H9 (cell line): Measurements from ENCODE around the gene CD59. TPM values are rescaled to one million over a fixed set of nuclear protein-coding genes. Genes with fewer than 3 reads are reported as not detected.

Experiments
- DNase-seq: peaks from one replicate; pipeline ENCODE4 v3.0.0-alpha.2; 2017
- H2AFZ ChIP-seq: one replicate; pipeline ENCODE4 v1.6.1; 2013; ENCODE audit warnings: mild to moderate bottlenecking, low read length, control low read depth, moderate library complexity
- H2AK5ac ChIP-seq: 2 replicates; pipeline ENCODE4 v1.6.1; 2013; ENCODE audit warnings: low read length, control low read depth, mixed read lengths; ENCODE audit not compliant: insufficient read length
- H2BK120ac ChIP-seq: one replicate; pipeline ENCODE4 v1.6.1; 2013; ENCODE audit warnings: low read depth, mild to moderate bottlenecking, low read length, control low read depth, inconsistent platforms; ENCODE audit not compliant: poor library complexity, severe bottlenecking
- H2BK12ac ChIP-seq: 2 replicates; pipeline ENCODE4 v1.6.1; 2013; ENCODE audit warnings: low read length, control low read depth, mixed read lengths, low read depth; ENCODE audit not compliant: insufficient read length
- H2BK15ac ChIP-seq: 2 replicates; pipeline ENCODE4 v1.6.1; 2013; ENCODE audit warnings: low read depth, low read length, control low read depth
- H2BK20ac ChIP-seq: one replicate; pipeline ENCODE4 v1.6.1; 2013; ENCODE audit warnings: low read depth, mild to moderate bottlenecking, low read length, control low read depth, inconsistent platforms; ENCODE audit not compliant: poor library complexity, severe bottlenecking
- H2BK5ac ChIP-seq: 2 replicates; pipeline ENCODE4 v1.6.1; 2013; ENCODE audit warnings: low read length, control low read depth, mixed read lengths; ENCODE audit not compliant: insufficient read length
- H3K14ac ChIP-seq: 2 replicates; pipeline ENCODE4 v1.6.1; 2013; ENCODE audit warnings: low read length, control low read depth; ENCODE audit not compliant: insufficient read depth
- H3K18ac ChIP-seq: 2 replicates; pipeline ENCODE4 v1.6.1; 2013; ENCODE audit warnings: low read depth, mild to moderate bottlenecking, mixed read lengths, low read length, control low read depth; ENCODE audit not compliant: insufficient read length
- H3K23ac ChIP-seq: 2 replicates; pipeline ENCODE4 v1.6.1; 2013; ENCODE audit warnings: low read length, control low read depth, mixed read lengths, low read depth; ENCODE audit not compliant: insufficient read length
- H3K23me2 ChIP-seq: 2 replicates; pipeline ENCODE4 v1.6.1; 2013; ENCODE audit warnings: low read depth, mild to moderate bottlenecking, mixed read lengths, low read length, control low read depth; ENCODE audit not compliant: insufficient read length, poor library complexity, severe bottlenecking
- H3K27ac ChIP-seq: 2 replicates; pipeline ENCODE4 v1.5.1; 2013; ENCODE audit warnings: low read length, control low read depth, mixed read lengths, low read depth; ENCODE audit not compliant: insufficient read length
- H3K27me3 ChIP-seq: 2 replicates; pipeline ENCODE4 v1.6.1; 2013; ENCODE audit warnings: low read length, control low read depth, inconsistent platforms; ENCODE audit not compliant: insufficient read depth
- H3K4ac ChIP-seq: 2 replicates; pipeline ENCODE4 v1.6.1; 2013; ENCODE audit warnings: low read depth, mild to moderate bottlenecking, control low read depth, inconsistent platforms, low read length, moderate library complexity
- H3K4me1 ChIP-seq: 2 replicates; pipeline ENCODE4 v1.6.1; 2013; ENCODE audit warnings: low read length, control low read depth, inconsistent platforms; ENCODE audit not compliant: insufficient read depth
- H3K4me2 ChIP-seq: 2 replicates; pipeline ENCODE4 v1.6.1; 2013; ENCODE audit warnings: low read length, control low read depth, mixed read lengths; ENCODE audit not compliant: insufficient read length, insufficient read depth
- H3K56ac ChIP-seq: 2 replicates; pipeline ENCODE4 v1.6.1; 2013; ENCODE audit warnings: low read depth, mild to moderate bottlenecking, mixed read lengths, low read length, control low read depth; ENCODE audit not compliant: insufficient read length
- H3K79me1 ChIP-seq: 2 replicates; pipeline ENCODE4 v1.6.1; 2013; ENCODE audit warnings: low read depth, mild to moderate bottlenecking, moderate library complexity, low read length, control low read depth, inconsistent platforms; ENCODE audit not compliant: insufficient read depth, poor library complexity, severe bottlenecking
- H3K79me2 ChIP-seq: 2 replicates; pipeline ENCODE4 v1.6.1; 2013; ENCODE audit warnings: low read length, control low read depth, inconsistent platforms; ENCODE audit not compliant: insufficient read depth
- H3K9ac ChIP-seq: 2 replicates; pipeline ENCODE4 v1.6.1; 2013; ENCODE audit warnings: low read length, control low read depth, mixed read lengths; ENCODE audit not compliant: insufficient read length; ENCODE audit errors: extremely low read depth
- H3K9me3 ChIP-seq: one replicate; pipeline ENCODE4 v1.6.1; 2013; ENCODE audit warnings: low read depth, low read length, inconsistent platforms; ENCODE audit not compliant: control insufficient read depth
- H3T11ph ChIP-seq: one replicate; pipeline ENCODE4 v1.6.1; 2013; ENCODE audit warnings: mild to moderate bottlenecking, low read length, control low read depth, inconsistent platforms
- H4K20me1 ChIP-seq: one replicate; pipeline ENCODE4 v1.6.1; 2013; ENCODE audit not compliant: control insufficient read depth, insufficient read length, insufficient read depth
- H4K5ac ChIP-seq: 2 replicates; pipeline ENCODE4 v1.6.1; 2013; ENCODE audit warnings: low read depth, mild to moderate bottlenecking, mixed read lengths, low read length, control low read depth; ENCODE audit not compliant: insufficient read length
- H4K8ac ChIP-seq: replicated peaks from 2 replicates; pipeline ENCODE4 v1.6.1; 2013; ENCODE audit warnings: low read length, control low read depth, mixed read lengths, low read depth; ENCODE audit not compliant: insufficient read length
- H4K91ac ChIP-seq: 2 replicates; pipeline ENCODE4 v1.6.1; 2013; ENCODE audit warnings: low read depth, mild to moderate bottlenecking, moderate library complexity, mixed read lengths, low read length, control low read depth; ENCODE audit not compliant: insufficient read length
- H3K27ac Mint-ChIP-seq, 3 experiments: 2 replicates in 2 of 3; 3 replicates in 1 of 3; pipeline ENCODE4 v1.8.0; 2020 to 2021; ENCODE audit warnings: mixed read lengths in 3 of 3, mild to moderate bottlenecking in 1 of 3, moderate library complexity in 1 of 3
- H3K27me3 Mint-ChIP-seq: 2 replicates; pipeline ENCODE4 v1.8.0; 2021; ENCODE audit warnings: low read depth, mild to moderate bottlenecking, moderate library complexity, mixed read lengths
- H3K36me3 Mint-ChIP-seq, 3 experiments: 2 replicates in 2 of 3; 3 replicates in 1 of 3; pipeline ENCODE4 v1.8.0; 2020 to 2021; ENCODE audit warnings: low read depth in 3 of 3, mixed read lengths in 3 of 3; ENCODE audit not compliant: insufficient read depth in 1 of 3
- H3K4me1 Mint-ChIP-seq, 2 experiments: 2 replicates each; pipeline ENCODE4 v1.8.0; 2020; ENCODE audit warnings: mixed read lengths in 2 of 2
- H3K4me3 Mint-ChIP-seq, 2 experiments: 2 replicates in 1 of 2; 3 replicates in 1 of 2; pipeline ENCODE4 v1.8.0; 2020 to 2021; ENCODE audit warnings: mild to moderate bottlenecking in 2 of 2, mixed read lengths in 2 of 2, moderate library complexity in 1 of 2
- H3K9me3 Mint-ChIP-seq, 2 experiments: 2 replicates in 1 of 2; 3 replicates in 1 of 2; pipeline ENCODE4 v1.8.0; 2020; ENCODE audit warnings: mild to moderate bottlenecking in 2 of 2, mixed read lengths in 2 of 2, moderate library complexity in 1 of 2
- WGBS: extraction: QIAGEN DNeasy Blood & Tissue Kit; methylation state at CpG from one replicate; pipeline ENCODE4 v1.1.7; 2013; ENCODE audit warnings: missing lambda C conversion rate, low lambda C conversion rate, mixed read lengths; ENCODE audit not compliant: insufficient read length; ENCODE audit errors: extremely low coverage; 5-methylcytosine and 5-hydroxymethylcytosine counted together
- total RNA-seq: library from RNA; stranded (reverse); gene quantifications from 2 replicates; pipeline ENCODE4 v1.2.1, GENCODE V29; 2021
- TF ChIP-seq, protein P1 (sequence below): fragments of 200-600 bp; sonication (generic); conservative IDR thresholded peaks from 3 replicates; pipeline ENCODE4 v1.8.0; 2021; ENCODE audit warnings: antibody characterized with exemption, mild to moderate bottlenecking

The CD59 gene
- total RNA-seq, 1 experiment from 2014 or later: 91.5 TPM

DNA sequence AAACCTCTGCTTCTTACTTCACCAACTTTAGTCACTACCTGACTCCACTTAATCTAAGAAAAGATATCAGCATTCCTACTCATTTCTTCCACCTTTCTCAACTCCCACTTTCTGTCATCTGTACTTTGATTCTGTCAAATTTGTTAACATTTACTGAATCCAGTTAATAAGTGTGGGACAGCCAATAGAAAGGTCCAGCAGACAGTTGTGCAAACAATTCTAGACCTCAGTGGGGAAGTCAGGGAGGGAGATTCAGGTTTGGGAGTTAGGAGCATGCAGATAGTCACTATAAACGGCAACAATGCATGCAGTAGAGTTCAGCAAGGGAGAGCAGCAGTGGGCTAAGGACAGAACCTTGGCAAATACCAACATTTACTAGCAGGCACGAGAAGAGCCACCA lies 34.0 kb upstream of the CD59 start:
- peaks cover 15 to 17% of the 10 kb centered on the region in 2 experiments for H3K4me1 Mint-ChIP-seq
- Histone ChIP-seq H3K23me2 (peaks cover 12% of the 10 kb centered on the region), H3K14ac (no peak overlapping the region), H2BK120ac (no peak overlapping the region), H2AK5ac (no peak overlapping the region), H4K91ac (no peak overlapping the region), H3K56ac (no peak overlapping the region), H3K4me2 (no peak overlapping the region), H3K4ac (no peak overlapping the region), H4K8ac (no peak overlapping the region), H2BK15ac (no peak overlapping the region), H4K20me1 (no peaks in the 10 kb centered on the region), H3K4me1 (no peaks in the 10 kb centered on the region; the same call in 1 of the 2 replicates), H4K5ac (no peak overlapping the region), H3K27ac (no peak overlapping the region), H3K18ac (no peak overlapping the region), H2BK20ac (no peak overlapping the region), H3K9me3 (no peaks in the 10 kb centered on the region), H3K27me3 (peaks cover 2% of the 10 kb centered on the region; the same call in 1 of the 2 replicates), H3K23ac (no peak overlapping the region), H3T11ph (no peak overlapping the region), H2AFZ (no peak overlapping the region), H2BK5ac (no peak overlapping the region), H3K9ac (no peak overlapping the region), H3K79me2 (no peaks in the 10 kb centered on the region; the same call in 1 of the 2 replicates), H2BK12ac (no peak overlapping the region), H3K79me1 (peaks cover 2% of the 10 kb centered on the region)
- peaks cover 19% of the 10 kb centered on the region for H3K27me3 Mint-ChIP-seq
- H3K4me3 Mint-ChIP-seq: no peak overlapping the region
- H3K9me3 Mint-ChIP-seq: no peaks in the 10 kb centered on the region; a peak in 1 of 5 replicates
- no peak for DNase-seq
- TF ChIP-seq, protein P1, sequence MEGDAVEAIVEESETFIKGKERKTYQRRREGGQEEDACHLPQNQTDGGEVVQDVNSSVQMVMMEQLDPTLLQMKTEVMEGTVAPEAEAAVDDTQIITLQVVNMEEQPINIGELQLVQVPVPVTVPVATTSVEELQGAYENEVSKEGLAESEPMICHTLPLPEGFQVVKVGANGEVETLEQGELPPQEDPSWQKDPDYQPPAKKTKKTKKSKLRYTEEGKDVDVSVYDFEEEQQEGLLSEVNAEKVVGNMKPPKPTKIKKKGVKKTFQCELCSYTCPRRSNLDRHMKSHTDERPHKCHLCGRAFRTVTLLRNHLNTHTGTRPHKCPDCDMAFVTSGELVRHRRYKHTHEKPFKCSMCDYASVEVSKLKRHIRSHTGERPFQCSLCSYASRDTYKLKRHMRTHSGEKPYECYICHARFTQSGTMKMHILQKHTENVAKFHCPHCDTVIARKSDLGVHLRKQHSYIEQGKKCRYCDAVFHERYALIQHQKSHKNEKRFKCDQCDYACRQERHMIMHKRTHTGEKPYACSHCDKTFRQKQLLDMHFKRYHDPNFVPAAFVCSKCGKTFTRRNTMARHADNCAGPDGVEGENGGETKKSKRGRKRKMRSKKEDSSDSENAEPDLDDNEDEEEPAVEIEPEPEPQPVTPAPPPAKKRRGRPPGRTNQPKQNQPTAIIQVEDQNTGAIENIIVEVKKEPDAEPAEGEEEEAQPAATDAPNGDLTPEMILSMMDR: no peak
- WGBS: no CpG with 5 or more reads among the region's 2 CpGs
- H3K27ac Mint-ChIP-seq: no peak overlapping the region
- peaks cover 0 to 14% (median 9%) of the 10 kb centered on the region in 3 experiments; a peak in 5 of 7 replicates for H3K36me3 Mint-ChIP-seq
